ENCODE measurements around the gene MAPKAPK2.

- no peak for TF ChIP-seq CEBPB (IDR thresholded peaks at IDR 0.05; ENCODE audit: low read depth)
- no peak for TF ChIP-seq POLR2A (IDR thresholded peaks at IDR 0.05; ENCODE audit: borderline replicate concordance, extremely low read depth, insufficient read depth, insufficient read length)
- TF ChIP-seq CTCF (IDR thresholded peaks at IDR 0.05 in 2 of 3, conservative IDR thresholded peaks at IDR 0.05 in 1 of 3; ENCODE audit: borderline replicate concordance in 1 of 3, insufficient read depth in 1 of 3, low read depth in 2 of 3, low read length in 2 of 3): no peak
- TF ChIP-seq JUND (IDR thresholded peaks at IDR 0.05): no peak
- TF ChIP-seq RAD21 (IDR thresholded peaks at IDR 0.05; ENCODE audit: low read depth): no peak
- no peak for TF ChIP-seq YY1 (IDR thresholded peaks at IDR 0.05; ENCODE audit: extremely low read depth, insufficient replicate concordance, low read depth, low read length)
- no peak for TF ChIP-seq POLR2AphosphoS5 (IDR thresholded peaks at IDR 0.05; ENCODE audit: low read depth, low read length)
- TF ChIP-seq EZH2 (IDR thresholded peaks at IDR 0.05): no peak
- TF ChIP-seq REST (IDR thresholded peaks at IDR 0.05; ENCODE audit: low read depth): no peak
- no peak for TF ChIP-seq SRF (IDR thresholded peaks at IDR 0.05; ENCODE audit: low read depth)
- TF ChIP-seq ZFX (IDR thresholded peaks at IDR 0.05): no peak
- no peak for TF ChIP-seq EZH2phosphoT487 (IDR thresholded peaks at IDR 0.05; ENCODE audit: borderline replicate concordance)
- no peak for TF ChIP-seq ELF1 (IDR thresholded peaks at IDR 0.05; ENCODE audit: borderline replicate concordance, low read depth)
These were observed 6.2 kb upstream of the MAPKAPK2 start for GRCh38 chr1:206678490-206678889.
